Choroid plexus epithelial cell (primary cell): Measurements from ENCODE around the gene ACAD11.

ENCODE experiments used
- DNase-seq: peaks from one replicate; pipeline ENCODE4 v3.0.0-alpha.2; 2010; ENCODE audit warnings: low read depth
- H3K4me3 ChIP-seq: 2 replicates; pipeline ENCODE4 v1.5.1; 2011; ENCODE audit warnings: low read depth, mild to moderate bottlenecking, control low read depth, low read length, moderate library complexity
- CTCF ChIP-seq: conservative IDR thresholded peaks from 2 replicates; pipeline ENCODE4 v1.5.1; 2011; ENCODE audit warnings: low read depth, mild to moderate bottlenecking, control low read depth, inconsistent platforms, low read length, moderate library complexity

Gene ACAD11

DNA sequence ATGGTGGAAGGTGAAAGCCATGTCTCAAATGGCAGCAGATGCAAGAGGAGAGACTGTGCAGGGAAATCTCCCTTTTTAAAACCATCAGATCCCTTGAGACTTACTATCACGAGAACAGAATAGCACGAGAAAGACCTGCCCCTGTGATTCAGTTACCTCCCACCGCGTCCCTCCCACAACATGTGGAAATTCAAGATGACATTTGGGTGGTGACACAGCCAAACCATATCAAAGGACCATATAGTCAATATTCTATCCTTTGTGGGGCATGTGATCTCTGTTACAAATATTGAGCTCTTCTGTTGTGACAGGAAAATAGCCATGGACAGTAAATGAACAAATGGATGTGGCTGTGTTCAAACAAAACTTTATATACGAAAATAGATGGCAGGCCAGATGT, 139.7 kb downstream of the ACAD11 start:
- no peak overlapping the region for H3K4me3 ChIP-seq
- no peak for DNase-seq
- TF ChIP-seq CTCF: no peak

GRCh38 chr3:132517311-132517710, 142.3 kb downstream of the ACAD11 start:
- TF ChIP-seq CTCF: no peak
- H3K4me3 ChIP-seq: no peak overlapping the region
- DNase-seq: no peak

- DNase-seq: no peak
- TF ChIP-seq CTCF: no peak
- no peak overlapping the region for H3K4me3 ChIP-seq
These were observed 146.6 kb downstream of the ACAD11 start for GRCh38 chr3:132513057-132513456.

DNA sequence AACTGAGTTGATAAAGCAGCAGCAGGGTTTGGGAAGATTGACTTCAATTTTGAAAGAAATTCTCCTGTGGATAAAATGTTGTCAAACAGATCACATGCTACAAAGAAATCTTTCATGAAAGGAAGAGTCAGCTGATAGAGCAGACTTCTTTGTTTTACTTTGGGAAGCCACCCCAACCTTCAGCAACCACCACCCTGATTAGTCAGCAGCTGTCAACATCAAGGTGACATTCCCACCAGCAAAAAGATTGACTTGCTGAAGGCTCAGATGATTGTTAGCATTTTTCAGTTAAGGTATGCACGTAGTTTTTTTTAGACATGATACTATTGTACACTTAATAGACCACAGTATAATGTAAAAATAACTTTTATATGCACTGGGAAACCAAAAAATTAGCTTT, 150.1 kb downstream of the ACAD11 start:
- DNase-seq: peak; percentile 1
- H3K4me3 ChIP-seq: no peak overlapping the region
- TF ChIP-seq CTCF: no peak

- DNase-seq: no peak
- H3K4me3 ChIP-seq: no peak overlapping the region
- TF ChIP-seq CTCF: no peak
These were observed 150.5 kb downstream of the ACAD11 start for GRCh38 chr3:132509096-132509495.
